ENCODE data around the gene SPATA19. TPM values are rescaled to one million over a fixed set of nuclear protein-coding genes. Genes with fewer than 3 reads are reported as not detected.

SPATA19 gene
- total RNA-seq, 4 donors from 2014 or later = not detected

GRCh38 chr11:133808393-133809140 lies 36.7 kb downstream of the SPATA19 start:
- no peak for TF ChIP-seq CTCF (IDR thresholded peaks at IDR 0.05; ENCODE audit: low read depth)

GRCh38 chr11:133803026-133803425 lies 42.3 kb downstream of the SPATA19 start:
- TF ChIP-seq CTCF (IDR thresholded peaks at IDR 0.05; ENCODE audit: low read depth) = no peak

GRCh38 chr11:133801356-133801755 lies 44.0 kb downstream of the SPATA19 start:
- TF ChIP-seq CTCF (IDR thresholded peaks at IDR 0.05; ENCODE audit: low read depth) = no peak

GRCh38 chr11:133800666-133801065 lies 44.6 kb downstream of the SPATA19 start:
- no peak for TF ChIP-seq CTCF (IDR thresholded peaks at IDR 0.05; ENCODE audit: low read depth)

GRCh38 chr11:133797554-133797953 lies 47.8 kb downstream of the SPATA19 start:
- TF ChIP-seq CTCF (IDR thresholded peaks at IDR 0.05; ENCODE audit: low read depth) = no peak

- no peak for TF ChIP-seq CTCF (IDR thresholded peaks at IDR 0.05; ENCODE audit: low read depth)
Measured at GRCh38 chr11:133796043-133796795, 49.1 kb downstream of the SPATA19 start.

- TF ChIP-seq CTCF (IDR thresholded peaks at IDR 0.05; ENCODE audit: low read depth) = no peak
Measured at GRCh38 chr11:133795088-133795487, 50.2 kb downstream of the SPATA19 start.
